Tibial nerve (tissue), 4 donors: ENCODE results near the gene AIFM1. TPM values are rescaled to one million over a fixed set of nuclear protein-coding genes. Genes with fewer than 3 reads are reported as not detected.

ENCODE experiments used
- DNase-seq, 2 donors: peaks; one replicate each; pipeline ENCODE4 v3.0.0-alpha.2; 2019; ENCODE audit warnings: low spot score in 2 of 2
- H3K27ac ChIP-seq, 4 donors: fragments of 200-600 bp; sonication (generic) in 3 of 4; one replicate each; pipeline ENCODE4 v1.5.1; 2017 to 2019; ENCODE audit warnings: mild to moderate bottlenecking in 1 of 4
- H3K27me3 ChIP-seq, 2 donors: fragments of 200-600 bp; sonication (generic) in 1 of 2; one replicate each; pipeline versions ENCODE4 v1.5.1 to v1.6.0; 2017 to 2019
- H3K36me3 ChIP-seq, 3 donors: fragments of 200-600 bp; sonication (generic); one replicate each; pipeline ENCODE4 v1.5.1; 2018 to 2019
- H3K4me1 ChIP-seq, 4 donors: fragments of 200-600 bp; sonication (generic) in 3 of 4; one replicate each; pipeline ENCODE4 v1.5.1; 2017 to 2019
- H3K4me3 ChIP-seq, 4 donors: fragments of 200-600 bp; sonication (generic) in 3 of 4; one replicate each; pipeline ENCODE4 v1.5.1; 2017 to 2019; ENCODE audit warnings: mild to moderate bottlenecking in 1 of 4, moderate library complexity in 1 of 4
- H3K9me3 ChIP-seq, 4 donors: fragments of 200-600 bp; sonication (generic) in 3 of 4; one replicate each; pipeline ENCODE4 v1.5.1; 2017 to 2019
- CTCF ChIP-seq, 5 experiments: fragments of 200-600 bp in 3 of 5; fragments of 450-650 bp in 2 of 5; sonication (generic) in 3 of 5; IDR thresholded peaks; one replicate each; pipeline ENCODE4 v1.5.1; 2016 to 2019; ENCODE audit warnings: antibody characterized with exemption in 5 of 5, mild to moderate bottlenecking in 3 of 5, moderate library complexity in 2 of 5
- EP300 ChIP-seq, 2 donors: sonication (generic); formaldehyde crosslinking; IDR thresholded peaks; one replicate each; pipeline ENCODE4 v1.6.1; 2017; ENCODE audit warnings: antibody characterized with exemption in 2 of 2, mild to moderate bottlenecking in 1 of 2
- POLR2A ChIP-seq, 2 donors: fragments of 450-650 bp; IDR thresholded peaks; one replicate each; pipeline ENCODE4 v1.6.1; 2017; ENCODE audit warnings: antibody characterized with exemption in 2 of 2, mild to moderate bottlenecking in 2 of 2, moderate library complexity in 2 of 2
- WGBS, 2 donors: methylation state at CpG; one replicate each; pipeline ENCODE4 v1.1.5; 2018; 5-methylcytosine and 5-hydroxymethylcytosine counted together
- total RNA-seq, 4 donors: library from RNA; depleted of rRNA; stranded (reverse); fragments of >200 nt; gene quantifications; one replicate each; pipeline ENCODE4 v1.1.0, GENCODE V29; 2016

AIFM1 gene
- total RNA-seq, 4 donors from 2014 or later: 12.0 to 18.4 (median 16.7) TPM

- H3K9me3 ChIP-seq: no peaks in the 10 kb centered on the region
- 36 to 45% methylated on average over 2 of the region's 2 CpGs for WGBS, 2 donors
- no peak overlapping the region for H3K4me3 ChIP-seq
- H3K4me1 ChIP-seq: peaks cover 0 to 20% (median 2%) of the 10 kb centered on the region in 4 donors
- H3K27me3 ChIP-seq: no peaks in the 10 kb centered on the region
- no peak overlapping the region for H3K27ac ChIP-seq
- DNase-seq: no peak
- H3K36me3 ChIP-seq: no peaks in the 10 kb centered on the region
- TF ChIP-seq CTCF (IDR thresholded peaks at IDR 0.05) (no peak), EP300 (IDR thresholded peaks at IDR 0.05) (no peak), POLR2A (IDR thresholded peaks at IDR 0.05) (no peak)
Measured at GRCh38 chrX:130163398-130163797, 2.2 kb downstream of the AIFM1 start.

GRCh38 chrX:130162094-130162735 is 3.4 kb downstream of the AIFM1 start:
- TF ChIP-seq EP300 (IDR thresholded peaks at IDR 0.05) (no peak), POLR2A (IDR thresholded peaks at IDR 0.05) (no peak)
- 49 to 54% methylated on average over 6 of the region's 6 CpGs for WGBS, 2 donors

GRCh38 chrX:130159776-130160175 is 5.9 kb downstream of the AIFM1 start:
- TF ChIP-seq CTCF (IDR thresholded peaks at IDR 0.05): no peak
- no peak for TF ChIP-seq EP300 (IDR thresholded peaks at IDR 0.05)
- TF ChIP-seq POLR2A (IDR thresholded peaks at IDR 0.05): no peak
- 75 to 89% methylated on average over 4 of the region's 4 CpGs for WGBS, 2 donors

More at GRCh38 chrX:130162094-130162735, 3.4 kb downstream of the AIFM1 start:
- DNase-seq: no peak
- Histone ChIP-seq H3K4me3 (no peak overlapping the region), H3K4me1 (peaks cover 0 to 18% (median 2%) of the 10 kb centered on the region in 4 donors), H3K36me3 (no peaks in the 10 kb centered on the region), H3K9me3 (no peaks in the 10 kb centered on the region), H3K27me3 (no peaks in the 10 kb centered on the region), H3K27ac (no peak overlapping the region)

GRCh38 chrX:130158311-130158710 is 7.3 kb downstream of the AIFM1 start:
- 65 to 70% methylated on average over 2 of the region's 2 CpGs for WGBS, 2 donors
- Histone ChIP-seq H3K27me3 (no peaks in the 10 kb centered on the region), H3K4me3 (no peak overlapping the region), H3K27ac (no peak overlapping the region), H3K4me1 (no peaks in the 10 kb centered on the region), H3K36me3 (no peaks in the 10 kb centered on the region), H3K9me3 (no peaks in the 10 kb centered on the region)
- TF ChIP-seq EP300 (IDR thresholded peaks at IDR 0.05) (no peak), POLR2A (IDR thresholded peaks at IDR 0.05) (no peak), CTCF (IDR thresholded peaks at IDR 0.05) (no peak)
- no peak for DNase-seq

More at GRCh38 chrX:130159776-130160175, 5.9 kb downstream of the AIFM1 start:
- Histone ChIP-seq H3K27me3 (no peaks in the 10 kb centered on the region), H3K27ac (no peak overlapping the region), H3K4me1 (peaks cover 0 to 9% (median 2%) of the 10 kb centered on the region in 4 donors), H3K9me3 (no peaks in the 10 kb centered on the region), H3K4me3 (no peak overlapping the region), H3K36me3 (no peaks in the 10 kb centered on the region)
- no peak for DNase-seq

GRCh38 chrX:130155564-130155963 is 10.1 kb downstream of the AIFM1 start:
- Histone ChIP-seq H3K9me3 (no peaks in the 10 kb centered on the region), H3K4me3 (no peak overlapping the region), H3K27ac (no peak overlapping the region), H3K36me3 (no peaks in the 10 kb centered on the region), H3K4me1 (no peaks in the 10 kb centered on the region), H3K27me3 (no peaks in the 10 kb centered on the region)
- TF ChIP-seq EP300 (IDR thresholded peaks at IDR 0.05): no peak
- TF ChIP-seq CTCF (IDR thresholded peaks at IDR 0.05): no peak
- DNase-seq: no peak
- 54 to 63% methylated on average over 2 of the region's 2 CpGs for WGBS, 2 donors
